Non-pigmented ciliary epithelial cell (primary cell): ENCODE results near the gene RPS17.
"Not testable (repeated sequence)": the region's sequence is repeated elsewhere in the genome, so short reads cannot be mapped to it uniquely, and the experiment has no call there.

Experiments
- DNase-seq: peaks from one replicate; pipeline ENCODE4 v3.0.0-alpha.2; 2010; ENCODE audit warnings: low read depth

Gene RPS17

GRCh38 chr15:82545478-82545877 lies 5.2 kb upstream of the RPS17 start:
- no peak for DNase-seq

- no peak for DNase-seq
Observed at GRCh38 chr15:82545002-82545401, 4.7 kb upstream of the RPS17 start.

- DNase-seq, result no peak
Observed at GRCh38 chr15:82544431-82544830, 4.2 kb upstream of the RPS17 start.

GRCh38 chr15:82543160-82543559 lies 2.9 kb upstream of the RPS17 start:
- peak; percentile 57 for DNase-seq

- no peak for DNase-seq
Observed at GRCh38 chr15:82540984-82541431, 751 bp upstream of the RPS17 start.

DNA sequence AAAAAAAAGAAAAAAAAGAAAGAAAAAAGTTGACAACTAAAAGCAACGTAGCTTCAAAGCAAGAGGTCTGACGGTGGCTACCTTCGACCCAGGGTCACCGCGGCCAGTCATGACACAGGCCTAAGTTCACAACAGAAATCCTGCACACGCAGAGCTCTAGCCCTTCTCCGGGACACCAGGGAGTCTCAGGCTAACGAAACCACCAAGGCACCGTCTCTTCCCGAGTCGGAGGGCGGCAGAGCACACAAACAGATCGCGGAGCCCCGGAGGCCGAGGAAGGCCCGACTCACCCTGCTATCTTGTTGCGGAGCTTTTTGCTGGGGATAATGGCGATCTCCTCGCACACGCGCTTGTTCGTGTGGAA lies 584 bp downstream of the RPS17 start:
- DNase-seq, result no peak

DNA sequence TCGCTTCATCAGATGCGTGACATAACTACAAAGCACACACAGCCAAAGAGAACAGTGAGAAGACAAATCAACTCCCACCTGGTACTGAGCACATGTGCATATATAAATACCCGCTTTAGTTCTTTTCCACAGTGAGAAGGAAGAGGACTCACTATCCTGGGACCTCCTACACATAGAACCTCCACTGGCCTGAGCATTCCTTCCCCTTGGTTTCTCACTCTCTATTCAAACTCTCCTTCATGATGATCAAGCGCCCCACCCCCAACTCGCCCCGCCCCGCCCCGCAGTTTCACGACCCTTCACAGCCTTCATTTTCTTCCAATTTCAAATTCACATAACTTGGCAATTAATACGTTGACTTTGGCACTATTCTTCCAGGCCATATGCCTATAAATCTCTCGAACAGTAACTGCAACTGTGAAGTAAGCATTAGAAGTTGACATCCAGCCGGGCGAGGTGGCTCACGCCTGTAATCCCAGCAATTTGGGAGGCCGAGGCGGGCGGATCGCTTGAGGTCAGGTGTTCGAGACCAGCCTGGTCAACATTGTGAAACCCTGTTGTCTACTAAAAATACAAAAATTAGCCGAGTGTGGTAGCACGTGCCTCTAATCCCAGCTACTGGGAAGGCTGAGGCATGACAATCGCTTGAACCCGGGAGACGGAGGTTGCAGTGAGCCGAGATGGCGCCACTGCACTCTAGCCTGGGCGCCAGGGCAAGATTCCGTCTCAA lies 1.1 kb downstream of the RPS17 start:
- no peak for DNase-seq

GRCh38 chr15:82537351-82537908 lies 2.8 kb downstream of the RPS17 start:
- DNase-seq, result no peak

GRCh38 chr15:82536409-82537350 lies 3.6 kb downstream of the RPS17 start:
- DNase-seq, result no peak

DNA sequence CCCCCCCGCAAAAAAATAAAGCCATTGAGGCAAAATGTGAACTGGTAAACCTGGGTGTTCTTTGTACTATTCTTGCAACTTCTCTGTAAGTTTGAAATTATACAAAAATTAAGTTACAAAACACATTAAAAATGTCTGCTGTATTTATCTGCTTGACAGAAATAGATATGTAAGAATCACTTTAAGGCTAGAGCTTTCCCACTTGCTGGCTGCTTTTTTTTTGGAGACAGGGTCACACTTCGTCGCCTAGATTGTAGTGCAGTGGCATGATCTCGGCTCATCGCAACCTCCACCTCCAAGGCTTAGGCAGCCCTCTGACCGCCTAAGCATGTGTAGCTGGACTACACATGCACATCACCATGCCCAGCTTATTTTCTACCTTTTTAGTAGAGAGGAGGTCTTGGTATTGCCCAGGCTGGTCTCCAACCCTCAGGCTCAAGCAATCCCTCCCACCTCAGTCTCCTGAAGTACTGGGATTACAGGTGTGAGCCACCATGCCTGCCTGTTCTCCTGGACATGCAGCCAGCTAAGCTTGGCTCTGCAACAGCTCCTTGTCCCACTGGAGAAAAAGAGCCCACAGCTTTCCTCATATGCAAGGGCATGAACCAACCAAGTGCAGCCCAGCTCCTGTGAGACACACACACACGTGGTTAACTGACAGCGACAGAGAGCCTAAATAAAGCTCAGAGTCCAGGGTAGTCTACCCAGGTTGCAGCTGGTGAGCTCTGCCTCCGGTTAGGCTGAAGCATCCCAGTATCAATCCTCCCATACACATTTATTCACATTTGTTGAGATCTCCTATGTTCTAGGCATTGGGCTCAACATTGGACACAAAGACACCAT lies 4.5 kb downstream of the RPS17 start:
- DNase-seq, result no peak

GRCh38 chr15:82535151-82535550 lies 5.1 kb downstream of the RPS17 start:
- DNase-seq, result not testable (repeated sequence)

DNA sequence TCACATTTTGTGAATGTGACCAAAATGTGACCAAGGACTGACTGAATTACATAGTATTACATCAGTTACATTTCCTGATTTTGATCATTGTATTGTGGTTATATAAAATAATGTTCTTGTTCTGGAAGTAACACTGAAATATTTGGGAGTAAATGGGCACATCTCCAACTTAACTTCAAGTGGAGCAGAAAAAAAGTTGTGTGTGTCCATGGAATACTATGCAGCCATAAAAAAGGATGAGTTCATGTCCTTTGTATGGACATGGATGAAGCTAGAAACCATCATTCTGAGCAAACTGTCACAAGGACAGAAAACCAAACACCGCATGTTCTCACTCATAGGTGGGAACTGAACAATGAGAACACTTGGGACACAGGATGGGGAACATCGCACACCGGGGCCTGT lies 5.8 kb downstream of the RPS17 start:
- DNase-seq, result not testable (repeated sequence)

DNA sequence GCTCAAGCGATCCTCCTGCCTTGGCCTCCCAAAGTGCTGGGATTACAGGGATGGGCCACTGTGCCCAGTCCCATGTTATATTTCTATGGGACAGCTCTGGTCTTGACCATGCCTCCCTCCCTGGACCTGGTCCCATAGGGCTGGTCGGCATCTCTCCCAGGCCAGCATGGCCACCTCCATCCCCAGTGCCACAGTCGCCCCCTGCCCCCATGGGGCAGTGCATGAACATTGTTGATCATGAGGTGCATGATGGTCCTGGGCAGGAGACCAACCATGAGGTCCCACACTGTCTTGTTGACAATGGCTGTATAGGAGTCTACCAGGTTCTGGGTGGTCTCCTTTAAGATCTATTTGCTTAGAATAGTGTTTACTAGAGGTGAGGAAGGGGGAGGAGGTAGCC lies 6.5 kb downstream of the RPS17 start:
- no peak for DNase-seq

DNA sequence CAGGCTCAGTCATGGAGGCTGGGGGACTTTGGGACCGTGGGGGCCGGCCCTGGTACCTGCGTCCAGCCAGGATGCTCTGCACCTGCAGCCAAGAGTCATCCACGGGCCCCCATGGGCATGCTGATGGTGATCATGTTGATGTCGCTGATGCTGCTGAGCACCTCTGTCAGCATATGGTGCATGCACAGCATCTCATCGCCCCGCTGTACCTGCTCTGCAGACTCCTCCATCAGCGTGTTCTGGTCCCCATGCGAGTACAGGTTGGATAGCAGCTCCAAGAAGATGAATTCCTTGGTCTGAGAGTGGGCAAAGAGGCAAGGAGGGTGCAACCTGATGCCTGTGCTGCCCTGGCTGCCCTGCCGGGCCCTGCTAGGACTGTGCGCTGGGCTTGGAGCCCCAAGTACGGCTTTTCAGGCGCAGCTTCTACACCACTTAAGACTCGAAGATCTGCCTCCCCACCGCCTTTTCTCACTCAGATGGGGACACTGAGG lies 7.2 kb downstream of the RPS17 start:
- no peak for DNase-seq

DNA sequence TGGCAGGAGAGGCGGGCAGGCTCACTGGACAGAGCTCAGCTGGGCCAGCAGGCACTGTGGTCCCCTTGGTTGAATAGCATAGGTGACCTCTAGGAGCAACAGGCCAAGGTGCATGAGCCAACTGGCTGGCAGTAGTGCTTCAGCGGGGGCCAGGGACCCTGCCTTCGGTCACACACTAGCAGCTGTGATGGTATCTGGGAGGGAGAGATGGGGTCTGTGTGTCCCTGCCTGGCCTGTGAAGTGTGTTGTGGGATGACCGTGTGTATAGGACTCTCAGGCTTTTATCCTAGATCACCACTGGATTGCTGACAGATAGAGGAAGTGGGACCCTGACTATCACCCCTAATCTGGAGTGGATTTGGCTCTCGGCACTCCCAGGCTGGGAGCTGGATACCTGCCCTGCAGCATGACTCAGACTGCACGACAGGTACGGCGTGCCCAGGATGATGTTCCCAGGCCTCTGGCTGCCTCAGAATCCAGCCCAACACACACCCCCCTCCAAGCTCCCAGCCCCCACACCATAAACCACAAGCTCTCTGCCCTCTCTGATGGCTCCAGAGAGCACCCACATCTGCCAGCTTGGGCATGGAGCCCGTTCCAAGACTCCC lies 7.8 kb downstream of the RPS17 start:
- DNase-seq, result no peak

- DNase-seq, result no peak
Observed at GRCh38 chr15:82531496-82532382, 8.5 kb downstream of the RPS17 start.

GRCh38 chr15:82530606-82531379 lies 9.5 kb downstream of the RPS17 start:
- no peak for DNase-seq

- DNase-seq, result no peak
Observed at GRCh38 chr15:82530006-82530405, 10.3 kb downstream of the RPS17 start.

DNA sequence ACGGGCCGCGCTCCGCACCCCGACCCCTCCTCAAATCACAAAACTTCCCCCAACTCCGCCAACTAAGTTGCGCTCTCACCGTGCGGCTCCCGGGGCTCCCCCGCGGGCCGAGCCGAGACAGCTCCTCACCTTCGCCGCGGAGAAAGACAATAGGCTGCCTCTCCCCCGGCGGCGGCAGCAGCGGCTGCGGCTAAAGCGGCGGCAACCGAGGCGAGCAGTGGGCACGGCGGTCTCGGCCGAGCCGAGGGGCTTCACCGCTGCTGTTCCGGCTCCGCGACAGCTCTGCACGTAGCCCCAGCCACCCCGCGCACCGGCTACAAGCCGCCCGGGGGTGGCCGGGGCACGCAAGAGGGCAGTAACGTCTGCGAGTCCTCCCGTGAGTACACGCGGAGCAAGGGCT lies 26.7 kb downstream of the RPS17 start:
- not testable (repeated sequence) for DNase-seq
